ENCODE measurements around the gene CATSPER3. TPM values are rescaled to one million over a fixed set of nuclear protein-coding genes. Genes with fewer than 3 reads are reported as not detected.

The CATSPER3 gene
- total and polyA plus RNA-seq, 2 of the 13 experiments (the other 11 are each of a cell fraction or from before 2014, with no cell fraction given) = 0.33 to 0.37 TPM

GRCh38 chr5:135034236-135034962 is 66.7 kb downstream of the CATSPER3 start (continued):
- no peak for TF ChIP-seq ZNF629 (CRISPR knock-in tag; conservative IDR thresholded peaks at IDR 0.05)
- no peak for TF ChIP-seq SIN3A (IDR thresholded peaks at IDR 0.05; ENCODE audit: borderline replicate concordance, low read depth, low read length)
- no peak for TF ChIP-seq ZNF878 (CRISPR knock-in tag; IDR thresholded peaks at IDR 0.05)
- TF ChIP-seq ZNF460 (CRISPR knock-in tag; IDR thresholded peaks at IDR 0.05; ENCODE audit: borderline replicate concordance) = peak; percentile 15; the same call in 1 of the 2 replicates
- 0 out of 2 replicates have a peak, but pooled peaks have one; percentile 48 for TF ChIP-seq HIVEP1 (CRISPR knock-in tag; IDR thresholded peaks at IDR 0.05)
- TF ChIP-seq ZNF720 (CRISPR knock-in tag; IDR thresholded peaks at IDR 0.05) = no peak
- no peak for TF ChIP-seq RFX3 (CRISPR knock-in tag; IDR thresholded peaks at IDR 0.05)
- TF ChIP-seq, protein P1, sequence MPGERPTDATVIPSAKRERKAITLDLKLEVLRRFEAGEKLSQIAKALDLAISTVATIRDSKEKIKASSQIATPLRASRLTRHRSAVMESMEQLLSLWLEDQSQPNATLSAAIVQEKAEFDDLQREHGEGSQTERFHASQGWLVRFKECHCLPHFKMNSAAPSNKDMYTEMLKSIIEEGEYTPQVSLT (CRISPR knock-in tag; IDR thresholded peaks at IDR 0.05; ENCODE audit: borderline replicate concordance, low read depth) = no peak
- TF ChIP-seq, protein P2, sequence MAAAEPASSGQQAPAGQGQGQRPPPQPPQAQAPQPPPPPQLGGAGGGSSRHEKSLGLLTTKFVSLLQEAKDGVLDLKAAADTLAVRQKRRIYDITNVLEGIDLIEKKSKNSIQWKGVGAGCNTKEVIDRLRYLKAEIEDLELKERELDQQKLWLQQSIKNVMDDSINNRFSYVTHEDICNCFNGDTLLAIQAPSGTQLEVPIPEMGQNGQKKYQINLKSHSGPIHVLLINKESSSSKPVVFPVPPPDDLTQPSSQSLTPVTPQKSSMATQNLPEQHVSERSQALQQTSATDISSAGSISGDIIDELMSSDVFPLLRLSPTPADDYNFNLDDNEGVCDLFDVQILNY (CRISPR knock-in tag; conservative IDR thresholded peaks at IDR 0.05) = no peak
- 0 out of 2 replicates have a peak, but pooled peaks have one; percentile 25 for TF ChIP-seq REPIN1 (CRISPR knock-in tag; IDR thresholded peaks at IDR 0.05; ENCODE audit: borderline replicate concordance, low read depth)
- no peak for TF ChIP-seq TSC22D2 (CRISPR knock-in tag; IDR thresholded peaks at IDR 0.05; ENCODE audit: borderline replicate concordance)
- peak; percentile 79 for TF ChIP-seq ZFY (CRISPR knock-in tag; IDR thresholded peaks at IDR 0.05)
- peak; percentile 76; the same call in 1 of the 2 replicates for TF ChIP-seq RBFOX2 (IDR thresholded peaks at IDR 0.05; ENCODE audit: low read depth, low read length)
- no peak for TF ChIP-seq ZC3H4 (CRISPR knock-in tag; IDR thresholded peaks at IDR 0.05; ENCODE audit: borderline replicate concordance)
- TF ChIP-seq KLF6 (CRISPR knock-in tag; IDR thresholded peaks at IDR 0.05) = peak; percentile 55; the same call in 1 of the 2 replicates
- TF ChIP-seq KDM5A (IDR thresholded peaks at IDR 0.05; ENCODE audit: borderline replicate concordance, low read length) = no peak
- TF ChIP-seq ZNF17 (CRISPR knock-in tag; IDR thresholded peaks at IDR 0.05) = no peak
- TF ChIP-seq, protein P3, sequence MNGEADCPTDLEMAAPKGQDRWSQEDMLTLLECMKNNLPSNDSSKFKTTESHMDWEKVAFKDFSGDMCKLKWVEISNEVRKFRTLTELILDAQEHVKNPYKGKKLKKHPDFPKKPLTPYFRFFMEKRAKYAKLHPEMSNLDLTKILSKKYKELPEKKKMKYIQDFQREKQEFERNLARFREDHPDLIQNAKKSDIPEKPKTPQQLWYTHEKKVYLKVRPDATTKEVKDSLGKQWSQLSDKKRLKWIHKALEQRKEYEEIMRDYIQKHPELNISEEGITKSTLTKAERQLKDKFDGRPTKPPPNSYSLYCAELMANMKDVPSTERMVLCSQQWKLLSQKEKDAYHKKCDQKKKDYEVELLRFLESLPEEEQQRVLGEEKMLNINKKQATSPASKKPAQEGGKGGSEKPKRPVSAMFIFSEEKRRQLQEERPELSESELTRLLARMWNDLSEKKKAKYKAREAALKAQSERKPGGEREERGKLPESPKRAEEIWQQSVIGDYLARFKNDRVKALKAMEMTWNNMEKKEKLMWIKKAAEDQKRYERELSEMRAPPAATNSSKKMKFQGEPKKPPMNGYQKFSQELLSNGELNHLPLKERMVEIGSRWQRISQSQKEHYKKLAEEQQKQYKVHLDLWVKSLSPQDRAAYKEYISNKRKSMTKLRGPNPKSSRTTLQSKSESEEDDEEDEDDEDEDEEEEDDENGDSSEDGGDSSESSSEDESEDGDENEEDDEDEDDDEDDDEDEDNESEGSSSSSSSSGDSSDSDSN (CRISPR knock-in tag; IDR thresholded peaks at IDR 0.05) = peak; percentile 87
- no peak for TF ChIP-seq SRSF9 (IDR thresholded peaks at IDR 0.05; ENCODE audit: borderline replicate concordance, insufficient read depth, low read depth, low read length, poor library complexity, severe bottlenecking)
- TF ChIP-seq SPEN (CRISPR knock-in tag; IDR thresholded peaks at IDR 0.05; ENCODE audit: low read depth) = peak; percentile 35; the same call in 1 of the 2 replicates
- no peak for TF ChIP-seq RELA (CRISPR knock-in tag; IDR thresholded peaks at IDR 0.05)
- no peak for TF ChIP-seq CBX5 (CRISPR knock-in tag; IDR thresholded peaks at IDR 0.05; ENCODE audit: borderline replicate concordance)
- peak; percentile 59; the same call in 1 of the 2 replicates for TF ChIP-seq ZBTB7B (CRISPR knock-in tag; IDR thresholded peaks at IDR 0.05)
- TF ChIP-seq ZNF761 (CRISPR knock-in tag; conservative IDR thresholded peaks at IDR 0.05) = 0 out of 2 replicates have a peak, but pooled peaks have one; percentile 37
- no peak for TF ChIP-seq ZNF709 (CRISPR knock-in tag; IDR thresholded peaks at IDR 0.05)
- no peak for TF ChIP-seq FIP1L1 (IDR thresholded peaks at IDR 0.05; ENCODE audit: borderline replicate concordance, insufficient read depth, low read depth, low read length)
- no peak for TF ChIP-seq ZNF598 (CRISPR knock-in tag; IDR thresholded peaks at IDR 0.05; ENCODE audit: borderline replicate concordance)
- TF ChIP-seq ZNF253 (CRISPR knock-in tag; IDR thresholded peaks at IDR 0.05; ENCODE audit: borderline replicate concordance) = no peak
